PC-9 (cell line): Measurements from ENCODE around the gene TSPAN3.

Experiments
- CTCF ChIP-seq: fragments of 200-600 bp; sonication (generic); conservative IDR thresholded peaks from 2 replicates; pipeline ENCODE4 v1.6.1; 2017; ENCODE audit warnings: mixed run types, antibody characterized with exemption, mild to moderate bottlenecking, moderate library complexity
- EZH2 ChIP-seq: fragments of 200-600 bp; sonication (generic); IDR thresholded peaks from 2 replicates; pipeline ENCODE4 v1.8.0; 2017; ENCODE audit warnings: antibody characterized with exemption, low read depth

- TF ChIP-seq CTCF (no peak), EZH2 (no peak)
Observed at GRCh38 chr15:77037388-77038209, 33.3 kb downstream of the TSPAN3 start.
